Panc1 (cell line): Measurements from ENCODE around the gene TNIK. TPM values are rescaled to one million over a fixed set of nuclear protein-coding genes. Genes with fewer than 3 reads are reported as not detected.

Source experiments
- ATAC-seq: fragments of 200-7000 bp; cut with Tn5 transposase; 2 replicates; pipeline ENCODE4 v1.9.1; 2020; ENCODE audit warnings: mild to moderate bottlenecking, moderate library complexity
- BruUV-seq: library from RNA; stranded (reverse); fragments of 400-500 nt; replicated peaks from 2 replicates; lab custom pipeline; 2021; lab: Mats Ljungman, UMichigan
- CTCF ChIA-PET: fragments of 300-600 bp; sonication (Branson Sonifier 250); formaldehyde crosslinking; loops from one replicate; lab custom pipeline; 2022; ENCODE audit warnings: antibody characterized with exemption; lab: Charles Lee
- POLR2A ChIA-PET: fragments of 300-600 bp; sonication (Branson Sonifier 250); formaldehyde crosslinking; loops from one replicate; lab custom pipeline; 2022; ENCODE audit warnings: antibody characterized with exemption; lab: Charles Lee
- DNase-seq: peaks from one replicate; pipeline ENCODE4 v3.0.0-alpha.2; 2010; ENCODE audit warnings: low read depth, low spot score
- H3K27ac ChIP-seq: 2 replicates; pipeline ENCODE4 v1.5.1; 2011; ENCODE audit warnings: mild to moderate bottlenecking, low read length, inconsistent platforms
- H3K27me3 ChIP-seq: fragments of 200-500 bp; sonication (Bioruptor generic); 2 replicates; pipeline ENCODE4 v1.6.0; 2014; ENCODE audit warnings: low read length, inconsistent platforms; ENCODE audit not compliant: control insufficient read depth, insufficient read depth
- H3K36me3 ChIP-seq: fragments of 200-500 bp; sonication (Bioruptor generic); 2 replicates; pipeline ENCODE4 v1.5.1; 2014; ENCODE audit warnings: inconsistent platforms, mild to moderate bottlenecking, low read length, moderate library complexity; ENCODE audit not compliant: control insufficient read depth, insufficient read depth
- H3K4me1 ChIP-seq: 2 replicates; pipeline ENCODE4 v1.5.1; 2011; ENCODE audit warnings: inconsistent platforms, mild to moderate bottlenecking, low read length, moderate library complexity; ENCODE audit not compliant: control insufficient read depth, insufficient read depth
- H3K4me3 ChIP-seq, 2 experiments: 2 replicates each; pipeline ENCODE4 v1.5.1; 2011 to 2012; ENCODE audit warnings: low read depth in 2 of 2, low read length in 2 of 2, mild to moderate bottlenecking in 2 of 2, inconsistent platforms in 1 of 2, moderate library complexity in 1 of 2
- H3K9me3 ChIP-seq: fragments of 200-500 bp; sonication (Bioruptor generic); 2 replicates; pipeline ENCODE4 v1.5.1; 2014; ENCODE audit warnings: low read depth, mild to moderate bottlenecking, inconsistent platforms, low read length, moderate library complexity; ENCODE audit not compliant: control insufficient read depth, insufficient read depth
- CTCF ChIP-seq: fragments of 450-650 bp; IDR thresholded peaks from 2 replicates; pipeline ENCODE4 v1.5.1; 2017; ENCODE audit warnings: mild to moderate bottlenecking
- POLR2AphosphoS5 ChIP-seq: IDR thresholded peaks from 2 replicates; pipeline ENCODE4 v1.6.1; 2012; ENCODE audit warnings: mild to moderate bottlenecking, low read depth, low read length, moderate library complexity
- REST ChIP-seq, 2 experiments: IDR thresholded peaks; 2 replicates each; pipeline ENCODE4 v1.6.1; 2011 to 2012; ENCODE audit warnings: low read depth in 2 of 2, control low read depth in 1 of 2, low read length in 1 of 2, mild to moderate bottlenecking in 1 of 2, moderate library complexity in 1 of 2; ENCODE audit not compliant: insufficient read depth in 1 of 2
- SIN3A ChIP-seq: IDR thresholded peaks from 2 replicates; pipeline ENCODE4 v1.6.1; 2012; ENCODE audit warnings: low read depth, mild to moderate bottlenecking, low read length, moderate library complexity, borderline replicate concordance; ENCODE audit not compliant: insufficient read depth
- TCF7L2 ChIP-seq: IDR thresholded peaks from 2 replicates; pipeline ENCODE4 v1.6.1; 2011; ENCODE audit warnings: mild to moderate bottlenecking, low read depth, low read length, inconsistent platforms
- in situ Hi-C: cut with HindIII; loops from 2 replicates; pipeline ENCODE4 v1.10.0; 2016; ENCODE audit warnings: low sequenced_read_pairs, low pct_unique_long_range_greater_than_20kb
- intact Hi-C: fragments of 100-400 bp; cut with micrococcal nuclease; formaldehyde crosslinking; loops from one replicate; pipeline ENCODE4 v1.10.0; 2022; ENCODE audit not compliant: unreplicated experiment
- total RNA-seq: library from RNA; stranded (reverse); gene quantifications from one replicate; pipeline ENCODE4 v1.2.1, GENCODE V29; 2021; ENCODE audit not compliant: unreplicated experiment

Gene TNIK
- total RNA-seq, 1 experiment from 2014 or later = 1.9 TPM

- no peaks in the 10 kb centered on the region for H3K36me3 ChIP-seq
- TF ChIP-seq TCF7L2 (no peak), POLR2AphosphoS5 (no peak), SIN3A (no peak), REST (IDR thresholded peaks at IDR 0.05; ENCODE audit: insufficient read depth in 1 of 2, low read depth in 2 of 2, low read length in 1 of 2) (no peak), CTCF (no peak)
- ChIA-PET POLR2A (no interaction called here), CTCF (interaction anchor here (0.6 kb wide), 1 partner anchor 302 kb away, joined by 13 read pairs; no protein-coding TSS in a partner anchor)
- H3K4me1 ChIP-seq = no peaks in the 10 kb centered on the region
- no peaks in the 10 kb centered on the region for H3K9me3 ChIP-seq
- intact Hi-C loops (no loop called here), in situ Hi-C loops (no loop called here)
- no peak for ATAC-seq
- DNase-seq = no peak
- H3K4me3 ChIP-seq = no peak overlapping the region
- H3K27ac ChIP-seq = no peak overlapping the region
- no peaks in the 10 kb centered on the region for H3K27me3 ChIP-seq
- BruUV-seq = no TSS peak
Measured at GRCh38 chr3:171236265-171237008, 223.8 kb downstream of the TNIK start.

GRCh38 chr3:171234298-171235010 lies 225.8 kb downstream of the TNIK start:
- POLR2A ChIA-PET = no interaction called here
- in situ Hi-C loops = no loop called here

More at GRCh38 chr3:171234298-171235010, 225.8 kb downstream of the TNIK start:
- ATAC-seq (no peak), DNase-seq (no peak)
- Histone ChIP-seq H3K36me3 (no peaks in the 10 kb centered on the region), H3K9me3 (no peaks in the 10 kb centered on the region), H3K27me3 (no peaks in the 10 kb centered on the region), H3K4me3 (no peak overlapping the region), H3K27ac (no peak overlapping the region), H3K4me1 (no peaks in the 10 kb centered on the region)
- CTCF ChIA-PET = no interaction called here
- no peak for TF ChIP-seq TCF7L2
- TF ChIP-seq CTCF = no peak
- TF ChIP-seq POLR2AphosphoS5 = no peak
- TF ChIP-seq REST (IDR thresholded peaks at IDR 0.05; ENCODE audit: insufficient read depth in 1 of 2, low read depth in 2 of 2, low read length in 1 of 2) = no peak
- TF ChIP-seq SIN3A = no peak
- intact Hi-C loops = no loop called here
- BruUV-seq = no TSS peak
